Glutamatergic neuron (in vitro differentiated cells): ENCODE results near the gene WDR37. TPM values are rescaled to one million over a fixed set of nuclear protein-coding genes. Genes with fewer than 3 reads are reported as not detected.
"Not testable (repeated sequence)": the region's sequence is repeated elsewhere in the genome, so short reads cannot be mapped to it uniquely, and the experiment has no call there.

ENCODE experiments used
- DNase-seq: peaks from one replicate; pipeline ENCODE4 v3.0.0; 2022
- H3K27ac Mint-ChIP-seq: one replicate; pipeline ENCODE4 v1.8.0; 2020; ENCODE audit warnings: mild to moderate bottlenecking, mixed read lengths, inconsistent platforms; ENCODE audit not compliant: unreplicated experiment
- H3K27me3 Mint-ChIP-seq: one replicate; pipeline ENCODE4 v1.8.0; 2020; ENCODE audit warnings: mild to moderate bottlenecking, moderate library complexity, mixed read lengths, inconsistent platforms; ENCODE audit not compliant: unreplicated experiment
- H3K36me3 Mint-ChIP-seq: one replicate; pipeline ENCODE4 v1.8.0; 2020; ENCODE audit warnings: mild to moderate bottlenecking, mixed read lengths, inconsistent platforms; ENCODE audit not compliant: unreplicated experiment
- H3K4me1 Mint-ChIP-seq: one replicate; pipeline ENCODE4 v1.8.0; 2020; ENCODE audit warnings: mild to moderate bottlenecking, low read depth, mixed read lengths, inconsistent platforms; ENCODE audit not compliant: unreplicated experiment
- H3K4me3 Mint-ChIP-seq: one replicate; pipeline ENCODE4 v1.8.0; 2020; ENCODE audit warnings: mild to moderate bottlenecking, mixed read lengths, inconsistent platforms; ENCODE audit not compliant: unreplicated experiment
- H3K9me3 Mint-ChIP-seq: one replicate; pipeline ENCODE4 v1.8.0; 2020; ENCODE audit warnings: mild to moderate bottlenecking, moderate library complexity, mixed read lengths, inconsistent platforms; ENCODE audit not compliant: unreplicated experiment
- total RNA-seq: library from RNA; stranded (reverse); fragmentation: NEBNext Ultra II Directional; extraction: Animal tissue kit (Norgen Biotek cat#: 25700); gene quantifications from one replicate; pipeline ENCODE4 v1.2.1, GENCODE V29; 2021; ENCODE audit not compliant: unreplicated experiment
- TF ChIP-seq, protein P1 (sequence below): fragments of 200-600 bp; sonication (generic); IDR thresholded peaks from one replicate; pipeline ENCODE4 v1.5.0; 2021; ENCODE audit not compliant: partially characterized antibody, unreplicated experiment

The WDR37 gene
- total RNA-seq, 1 donor from 2014 or later = 27.8 TPM

DNA sequence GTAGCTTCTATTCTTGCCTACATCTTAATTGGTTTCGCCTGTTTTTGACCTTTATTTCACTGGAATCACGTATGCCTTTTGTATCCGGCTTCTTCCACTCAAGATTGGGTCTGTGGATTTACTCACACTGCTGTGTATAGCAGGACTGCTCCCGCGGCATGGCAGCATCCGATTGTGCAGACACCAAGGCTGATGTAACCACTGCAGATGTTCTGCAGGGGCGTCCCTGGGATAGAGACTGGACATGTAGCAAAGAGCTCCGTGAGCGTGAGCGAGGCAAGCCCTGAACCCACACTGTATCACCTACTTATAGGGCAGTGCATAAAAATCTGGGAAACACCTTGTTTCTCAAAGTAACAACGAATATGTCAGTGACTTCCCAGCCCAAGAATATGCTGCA lies 19.1 kb upstream of the WDR37 start:
- TF ChIP-seq, protein P1, sequence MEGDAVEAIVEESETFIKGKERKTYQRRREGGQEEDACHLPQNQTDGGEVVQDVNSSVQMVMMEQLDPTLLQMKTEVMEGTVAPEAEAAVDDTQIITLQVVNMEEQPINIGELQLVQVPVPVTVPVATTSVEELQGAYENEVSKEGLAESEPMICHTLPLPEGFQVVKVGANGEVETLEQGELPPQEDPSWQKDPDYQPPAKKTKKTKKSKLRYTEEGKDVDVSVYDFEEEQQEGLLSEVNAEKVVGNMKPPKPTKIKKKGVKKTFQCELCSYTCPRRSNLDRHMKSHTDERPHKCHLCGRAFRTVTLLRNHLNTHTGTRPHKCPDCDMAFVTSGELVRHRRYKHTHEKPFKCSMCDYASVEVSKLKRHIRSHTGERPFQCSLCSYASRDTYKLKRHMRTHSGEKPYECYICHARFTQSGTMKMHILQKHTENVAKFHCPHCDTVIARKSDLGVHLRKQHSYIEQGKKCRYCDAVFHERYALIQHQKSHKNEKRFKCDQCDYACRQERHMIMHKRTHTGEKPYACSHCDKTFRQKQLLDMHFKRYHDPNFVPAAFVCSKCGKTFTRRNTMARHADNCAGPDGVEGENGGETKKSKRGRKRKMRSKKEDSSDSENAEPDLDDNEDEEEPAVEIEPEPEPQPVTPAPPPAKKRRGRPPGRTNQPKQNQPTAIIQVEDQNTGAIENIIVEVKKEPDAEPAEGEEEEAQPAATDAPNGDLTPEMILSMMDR = no peak
- Mint-ChIP-seq H3K4me1 (peaks cover 10% of the 10 kb centered on the region), H3K27ac (peak overlapping the region; percentile 86), H3K27me3 (peaks cover 5% of the 10 kb centered on the region), H3K36me3 (no peaks in the 10 kb centered on the region), H3K4me3 (no peak overlapping the region), H3K9me3 (peaks cover 2% of the 10 kb centered on the region)
- no peak for DNase-seq

DNA sequence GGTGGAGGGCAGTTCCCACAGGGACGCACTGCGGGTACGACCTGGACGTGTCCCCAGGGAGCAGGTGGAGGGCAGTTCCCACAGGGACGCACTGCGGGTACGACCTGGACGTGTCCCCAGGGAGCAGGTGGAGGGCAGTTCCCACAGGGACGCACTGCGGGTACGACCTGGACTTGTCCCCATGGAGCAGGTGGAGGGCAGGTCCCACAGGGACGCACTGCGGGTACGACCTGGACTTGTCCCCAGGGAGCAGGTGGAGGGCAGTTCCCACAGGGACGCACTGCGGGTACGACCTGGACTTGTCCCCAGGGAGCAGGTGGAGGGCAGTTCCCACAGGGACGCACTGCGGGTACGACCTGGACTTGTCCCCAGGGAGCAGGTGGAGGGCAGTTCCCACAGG lies 17.4 kb upstream of the WDR37 start:
- H3K4me3 Mint-ChIP-seq, H3K9me3 Mint-ChIP-seq, H3K27ac Mint-ChIP-seq: not testable (repeated sequence)

DNA sequence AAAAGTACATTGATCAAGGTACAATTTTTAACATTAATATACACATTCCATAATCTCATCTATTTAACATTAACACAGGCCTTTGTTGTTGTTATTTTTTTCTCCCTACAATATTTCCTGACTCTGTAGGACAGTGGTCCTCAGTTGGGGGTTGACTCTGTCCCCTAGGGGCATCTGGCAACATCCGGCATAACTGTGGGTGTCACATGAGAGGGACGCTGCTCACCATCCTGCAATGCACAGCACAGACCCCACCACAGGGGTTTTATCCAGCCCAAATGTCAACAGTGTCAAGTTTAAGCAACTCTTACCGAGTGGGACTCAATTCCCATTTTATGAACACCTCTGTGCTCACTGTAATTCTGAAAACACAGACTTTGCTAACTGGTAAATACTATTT lies 16.1 kb upstream of the WDR37 start:
- Mint-ChIP-seq H3K36me3 (no peaks in the 10 kb centered on the region), H3K4me3 (no peak overlapping the region), H3K27me3 (peaks cover 5% of the 10 kb centered on the region), H3K9me3 (peaks cover 2% of the 10 kb centered on the region), H3K4me1 (peaks cover 25% of the 10 kb centered on the region), H3K27ac (no peak overlapping the region)
- DNase-seq = no peak
- TF ChIP-seq, protein P1 = no peak

More for the DNA sequence above, 17.4 kb upstream of the WDR37 start:
- peaks cover 13% of the 10 kb centered on the region for H3K4me1 Mint-ChIP-seq
- H3K27me3 Mint-ChIP-seq, H3K36me3 Mint-ChIP-seq, DNase-seq: not testable (repeated sequence)

DNA sequence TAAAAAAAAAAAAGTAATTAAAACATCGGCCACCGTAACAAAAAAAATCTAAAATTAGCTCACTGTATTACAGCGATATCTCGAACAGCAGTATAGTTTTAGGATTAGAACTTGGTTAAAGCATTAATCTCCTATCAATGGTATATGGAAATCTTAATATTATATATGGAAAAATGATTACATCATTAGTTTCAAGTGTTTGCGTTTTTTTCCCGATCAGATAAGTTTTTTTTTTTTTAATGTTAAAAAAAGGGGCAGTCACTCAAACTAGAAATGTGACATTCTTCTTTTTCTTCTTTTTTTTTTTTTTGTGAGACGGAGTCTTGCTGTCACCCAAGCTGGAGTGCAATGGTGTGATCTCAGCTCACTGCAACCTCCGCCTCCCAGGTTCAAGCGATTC lies 14.7 kb upstream of the WDR37 start:
- Mint-ChIP-seq H3K36me3 (no peaks in the 10 kb centered on the region), H3K4me1 (peaks cover 27% of the 10 kb centered on the region)
- TF ChIP-seq, protein P1 = no peak

DNA sequence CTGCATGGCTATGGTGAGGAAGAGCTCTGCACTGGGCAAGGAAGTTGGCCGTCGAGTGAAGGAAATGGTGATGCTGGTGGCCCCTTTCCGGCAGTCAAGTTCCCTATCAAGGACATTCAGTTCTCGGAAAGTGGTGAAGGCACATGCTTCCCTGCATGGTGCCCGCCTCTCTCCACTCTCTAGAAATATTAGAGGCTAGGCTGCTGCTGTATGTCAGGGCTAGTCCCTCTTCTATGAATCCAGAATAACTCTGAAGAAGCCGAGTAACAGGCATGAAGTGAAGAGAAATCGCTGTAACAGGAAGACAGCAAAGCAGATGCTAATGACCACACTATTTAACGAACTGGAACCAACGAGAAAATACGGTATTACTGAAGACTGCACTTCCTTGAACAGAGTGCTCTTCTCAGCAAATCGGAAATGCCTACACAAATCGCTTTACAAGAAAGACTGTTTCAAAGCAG lies 12.6 kb upstream of the WDR37 start:
- H3K27ac Mint-ChIP-seq = peak overlapping the region; percentile 25
- TF ChIP-seq, protein P1 = no peak
- no peak for DNase-seq
- peaks cover 8% of the 10 kb centered on the region for H3K9me3 Mint-ChIP-seq
- peaks cover 4% of the 10 kb centered on the region for H3K36me3 Mint-ChIP-seq
- peaks cover 4% of the 10 kb centered on the region for H3K27me3 Mint-ChIP-seq
- peak overlapping the region; percentile 78 for H3K4me3 Mint-ChIP-seq
- peaks cover 24% of the 10 kb centered on the region for H3K4me1 Mint-ChIP-seq

More for the DNA sequence above, 14.7 kb upstream of the WDR37 start:
- Mint-ChIP-seq H3K4me3 (no peak overlapping the region), H3K9me3 (peaks cover 2% of the 10 kb centered on the region), H3K27ac (no peak overlapping the region), H3K27me3 (peaks cover 5% of the 10 kb centered on the region)
- DNase-seq = no peak

DNA sequence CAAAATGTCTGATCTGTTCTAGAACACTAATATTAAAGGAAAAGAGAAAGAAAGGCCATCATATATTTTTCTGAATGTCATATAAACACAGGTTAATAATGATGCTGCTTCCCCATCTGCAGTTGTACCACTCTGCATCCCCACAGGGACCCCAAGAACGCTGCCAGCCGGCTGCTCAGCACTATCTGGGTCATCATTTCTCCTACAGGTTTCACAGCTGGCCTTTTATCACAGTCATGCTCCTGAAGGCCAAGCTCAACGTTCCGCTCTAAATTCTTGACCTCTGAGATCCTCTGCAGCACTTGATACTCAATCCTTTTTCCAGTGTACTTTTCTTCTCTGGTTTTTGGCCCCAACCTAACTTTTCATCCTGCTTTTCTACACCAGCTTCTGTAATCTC lies 12.0 kb upstream of the WDR37 start:
- TF ChIP-seq, protein P1 = no peak
- Mint-ChIP-seq H3K27ac (peak overlapping the region; percentile 23), H3K36me3 (peaks cover 4% of the 10 kb centered on the region), H3K27me3 (peaks cover 6% of the 10 kb centered on the region), H3K9me3 (peaks cover 13% of the 10 kb centered on the region), H3K4me3 (peak overlapping the region; percentile 78), H3K4me1 (peaks cover 24% of the 10 kb centered on the region)
- DNase-seq = no peak
